Gastrocnemius medialis (tissue), 4 donors: Measurements from ENCODE around the gene WFS1.

ENCODE experiments used
- POLR2A ChIP-seq, 2 donors: fragments of 450-650 bp; IDR thresholded peaks; one replicate each; pipeline ENCODE4 v1.6.1; 2017; ENCODE audit warnings: antibody characterized with exemption in 2 of 2, mild to moderate bottlenecking in 2 of 2, moderate library complexity in 2 of 2
- TF ChIP-seq, protein P1 (sequence below), 5 experiments: fragments of 450-650 bp in 3 of 5; fragments of 200-600 bp in 2 of 5; sonication (generic) in 2 of 5; IDR thresholded peaks in 4 of 5; conservative IDR thresholded peaks in 1 of 5; 1 replicate in 4 of 5; 2 replicates in 1 of 5; pipeline ENCODE4 v1.5.1; 2016 to 2019; ENCODE audit warnings: antibody characterized with exemption in 5 of 5, mild to moderate bottlenecking in 3 of 5, moderate library complexity in 3 of 5

GRCh38 chr4:6246170-6246634 lies 23.4 kb upstream of the WFS1 start:
- TF ChIP-seq, protein P1, sequence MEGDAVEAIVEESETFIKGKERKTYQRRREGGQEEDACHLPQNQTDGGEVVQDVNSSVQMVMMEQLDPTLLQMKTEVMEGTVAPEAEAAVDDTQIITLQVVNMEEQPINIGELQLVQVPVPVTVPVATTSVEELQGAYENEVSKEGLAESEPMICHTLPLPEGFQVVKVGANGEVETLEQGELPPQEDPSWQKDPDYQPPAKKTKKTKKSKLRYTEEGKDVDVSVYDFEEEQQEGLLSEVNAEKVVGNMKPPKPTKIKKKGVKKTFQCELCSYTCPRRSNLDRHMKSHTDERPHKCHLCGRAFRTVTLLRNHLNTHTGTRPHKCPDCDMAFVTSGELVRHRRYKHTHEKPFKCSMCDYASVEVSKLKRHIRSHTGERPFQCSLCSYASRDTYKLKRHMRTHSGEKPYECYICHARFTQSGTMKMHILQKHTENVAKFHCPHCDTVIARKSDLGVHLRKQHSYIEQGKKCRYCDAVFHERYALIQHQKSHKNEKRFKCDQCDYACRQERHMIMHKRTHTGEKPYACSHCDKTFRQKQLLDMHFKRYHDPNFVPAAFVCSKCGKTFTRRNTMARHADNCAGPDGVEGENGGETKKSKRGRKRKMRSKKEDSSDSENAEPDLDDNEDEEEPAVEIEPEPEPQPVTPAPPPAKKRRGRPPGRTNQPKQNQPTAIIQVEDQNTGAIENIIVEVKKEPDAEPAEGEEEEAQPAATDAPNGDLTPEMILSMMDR (IDR thresholded peaks at IDR 0.05 in 4 of 5, conservative IDR thresholded peaks at IDR 0.05 in 1 of 5) = no peak
- no peak for TF ChIP-seq POLR2A (IDR thresholded peaks at IDR 0.05)
